ENCODE results near the gene HSF2.

DNA sequence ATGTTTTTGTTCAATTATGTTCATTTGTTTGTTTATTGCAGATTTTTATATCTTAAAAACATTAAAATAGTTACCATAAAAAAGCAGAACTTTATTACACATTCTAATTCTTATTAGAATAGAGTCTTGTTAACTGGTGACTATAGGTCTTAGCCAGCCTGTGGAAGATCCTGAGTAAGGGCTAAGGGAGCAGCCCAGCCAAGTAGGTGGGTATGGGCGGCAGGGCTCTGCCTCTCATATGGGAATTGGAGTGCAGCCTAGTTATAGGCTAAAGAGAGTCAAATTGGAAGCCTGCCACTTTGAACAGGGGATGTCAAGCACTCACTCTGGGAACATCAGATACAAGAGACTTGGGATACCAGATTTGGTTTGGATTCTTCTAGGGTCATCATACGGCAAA, 10.5 kb upstream of the HSF2 start:
- TF ChIP-seq FOXM1 (IDR thresholded peaks at IDR 0.05; ENCODE audit: borderline replicate concordance) (no peak), SP1 (IDR thresholded peaks at IDR 0.05) (no peak), ELF4 (IDR thresholded peaks at IDR 0.05) (no peak), TARDBP (IDR thresholded peaks at IDR 0.05) (no peak), BHLHE40 (IDR thresholded peaks at IDR 0.05; ENCODE audit: borderline replicate concordance) (no peak), CTBP1 (IDR thresholded peaks at IDR 0.05; ENCODE audit: borderline replicate concordance) (no peak), FOXA1 (IDR thresholded peaks at IDR 0.05) (no peak), PKNOX1 (IDR thresholded peaks at IDR 0.05) (no peak)
